ENCODE results near the gene IL11RA. TPM values are rescaled to one million over a fixed set of nuclear protein-coding genes. Genes with fewer than 3 reads are reported as not detected.

Gene IL11RA
- total and polyA plus RNA-seq, 9 of the 15 experiments (the other 6 are each of a cell fraction or from before 2014, with no cell fraction given), result 0.11 to 5.8 (median 2.8) TPM

DNA sequence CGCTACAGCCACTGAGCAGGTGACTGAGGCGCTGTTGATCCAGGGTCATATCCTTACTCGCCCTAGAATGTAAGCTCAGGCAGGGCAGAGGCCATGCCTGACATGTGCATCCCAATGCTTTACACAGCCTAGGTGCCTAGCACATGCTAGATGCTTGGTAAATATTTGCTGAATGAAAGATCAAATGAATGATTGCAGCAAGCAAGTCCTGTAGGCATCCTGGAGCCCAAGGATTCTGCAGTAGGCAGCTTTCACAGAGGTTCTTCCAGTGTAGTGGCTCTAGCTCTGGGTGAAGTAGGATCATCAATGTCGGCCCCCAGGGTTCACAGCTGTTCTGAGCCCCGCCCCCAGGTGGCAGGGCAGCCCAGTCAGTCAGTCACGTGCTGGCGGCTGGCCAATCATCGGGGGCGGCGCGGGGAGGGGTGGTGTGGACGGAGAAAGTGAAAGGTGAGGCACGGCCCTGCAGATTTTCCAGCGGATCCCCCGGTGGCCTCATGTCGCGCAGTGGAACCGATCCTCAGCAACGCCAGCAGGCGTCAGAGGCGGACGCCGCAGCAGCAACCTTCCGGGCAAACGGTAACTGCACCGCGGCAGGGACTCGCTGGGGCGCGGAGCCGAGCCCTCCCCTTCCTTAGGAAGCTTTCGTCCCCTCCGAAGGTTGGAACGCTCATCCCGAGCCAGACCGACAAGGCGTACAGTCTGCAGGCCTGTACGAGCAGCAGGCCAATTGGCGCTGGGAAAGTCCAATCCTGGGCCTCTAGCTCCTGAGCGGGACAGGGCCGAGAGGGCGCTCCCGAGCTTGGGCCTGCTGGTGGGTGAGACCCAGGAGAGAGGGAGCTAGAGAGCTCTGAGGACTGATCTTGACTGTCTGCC, 5.5 kb upstream of the IL11RA start, which contains the start of gene GALT (continued):
- TF ChIP-seq ZNF146 (CRISPR knock-in tag; IDR thresholded peaks at IDR 0.05; ENCODE audit: unreplicated experiment), result no peak
- TF ChIP-seq KLF10 (CRISPR knock-in tag; IDR thresholded peaks at IDR 0.05), result no peak
- no peak for TF ChIP-seq NCOA1 (IDR thresholded peaks at IDR 0.05; ENCODE audit: low read depth)
- TF ChIP-seq NFXL1 (CRISPR knock-in tag; IDR thresholded peaks at IDR 0.05), result no peak
- TF ChIP-seq CTBP1 (IDR thresholded peaks at IDR 0.05; ENCODE audit: borderline replicate concordance), result peak; percentile 36; the same call in 1 of the 2 replicates
- no peak for TF ChIP-seq GATA2 (CRISPR knock-in tag; IDR thresholded peaks at IDR 0.05)
- TF ChIP-seq, protein P1, sequence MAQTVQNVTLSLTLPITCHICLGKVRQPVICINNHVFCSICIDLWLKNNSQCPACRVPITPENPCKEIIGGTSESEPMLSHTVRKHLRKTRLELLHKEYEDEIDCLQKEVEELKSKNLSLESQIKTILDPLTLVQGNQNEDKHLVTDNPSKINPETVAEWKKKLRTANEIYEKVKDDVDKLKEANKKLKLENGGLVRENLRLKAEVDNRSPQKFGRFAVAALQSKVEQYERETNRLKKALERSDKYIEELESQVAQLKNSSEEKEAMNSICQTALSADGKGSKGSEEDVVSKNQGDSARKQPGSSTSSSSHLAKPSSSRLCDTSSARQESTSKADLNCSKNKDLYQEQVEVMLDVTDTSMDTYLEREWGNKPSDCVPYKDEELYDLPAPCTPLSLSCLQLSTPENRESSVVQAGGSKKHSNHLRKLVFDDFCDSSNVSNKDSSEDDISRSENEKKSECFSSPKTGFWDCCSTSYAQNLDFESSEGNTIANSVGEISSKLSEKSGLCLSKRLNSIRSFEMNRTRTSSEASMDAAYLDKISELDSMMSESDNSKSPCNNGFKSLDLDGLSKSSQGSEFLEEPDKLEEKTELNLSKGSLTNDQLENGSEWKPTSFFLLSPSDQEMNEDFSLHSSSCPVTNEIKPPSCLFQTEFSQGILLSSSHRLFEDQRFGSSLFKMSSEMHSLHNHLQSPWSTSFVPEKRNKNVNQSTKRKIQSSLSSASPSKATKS (CRISPR knock-in tag; IDR thresholded peaks at IDR 0.05), result no peak
- no peak for TF ChIP-seq SMC3 (conservative IDR thresholded peaks at IDR 0.05; ENCODE audit: insufficient read depth, low read depth, low read length)
- TF ChIP-seq, protein P2, sequence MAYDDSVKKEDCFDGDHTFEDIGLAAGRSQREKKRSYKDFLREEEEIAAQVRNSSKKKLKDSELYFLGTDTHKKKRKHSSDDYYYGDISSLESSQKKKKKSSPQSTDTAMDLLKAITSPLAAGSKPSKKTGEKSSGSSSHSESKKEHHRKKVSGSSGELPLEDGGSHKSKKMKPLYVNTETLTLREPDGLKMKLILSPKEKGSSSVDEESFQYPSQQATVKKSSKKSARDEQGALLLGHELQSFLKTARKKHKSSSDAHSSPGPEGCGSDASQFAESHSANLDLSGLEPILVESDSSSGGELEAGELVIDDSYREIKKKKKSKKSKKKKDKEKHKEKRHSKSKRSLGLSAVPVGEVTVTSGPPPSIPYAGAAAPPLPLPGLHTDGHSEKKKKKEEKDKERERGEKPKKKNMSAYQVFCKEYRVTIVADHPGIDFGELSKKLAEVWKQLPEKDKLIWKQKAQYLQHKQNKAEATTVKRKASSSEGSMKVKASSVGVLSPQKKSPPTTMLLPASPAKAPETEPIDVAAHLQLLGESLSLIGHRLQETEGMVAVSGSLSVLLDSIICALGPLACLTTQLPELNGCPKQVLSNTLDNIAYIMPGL (CRISPR knock-in tag; IDR thresholded peaks at IDR 0.05), result 0 out of 2 replicates have a peak, but pooled peaks have one; percentile 54
- TF ChIP-seq POLR2H (tag; IDR thresholded peaks at IDR 0.05; ENCODE audit: low read depth), result no peak
- TF ChIP-seq TOE1 (IDR thresholded peaks at IDR 0.05; ENCODE audit: borderline replicate concordance), result peak; percentile 93
- no peak for TF ChIP-seq TOE1 (CRISPR knock-in tag; IDR thresholded peaks at IDR 0.05; ENCODE audit: borderline replicate concordance, low read depth)
- TF ChIP-seq EP400 (IDR thresholded peaks at IDR 0.05), result peak; percentile 59; the same call in 1 of the 2 replicates
- no peak for TF ChIP-seq TCF7L2 (IDR thresholded peaks at IDR 0.05; ENCODE audit: low read depth, low read length)
- no peak for TF ChIP-seq ZNF592 (IDR thresholded peaks at IDR 0.05)
- TF ChIP-seq HNRNPLL (IDR thresholded peaks at IDR 0.05; ENCODE audit: low read depth, low read length, poor library complexity, severe bottlenecking), result no peak
- TF ChIP-seq BRD4 (IDR thresholded peaks at IDR 0.05), result no peak
